Measurements from ENCODE around the gene DNLZ.

- no peak for TF ChIP-seq POLR2A (IDR thresholded peaks at IDR 0.05; ENCODE audit: low read length)
- no peak for TF ChIP-seq GATA1 (IDR thresholded peaks at IDR 0.05; ENCODE audit: low read depth, low read length)
These were observed 9.2 kb upstream of the DNLZ start for GRCh38 chr9:136372561-136373299.
